ENCODE results near the gene COL5A3.

Gene COL5A3

DNA sequence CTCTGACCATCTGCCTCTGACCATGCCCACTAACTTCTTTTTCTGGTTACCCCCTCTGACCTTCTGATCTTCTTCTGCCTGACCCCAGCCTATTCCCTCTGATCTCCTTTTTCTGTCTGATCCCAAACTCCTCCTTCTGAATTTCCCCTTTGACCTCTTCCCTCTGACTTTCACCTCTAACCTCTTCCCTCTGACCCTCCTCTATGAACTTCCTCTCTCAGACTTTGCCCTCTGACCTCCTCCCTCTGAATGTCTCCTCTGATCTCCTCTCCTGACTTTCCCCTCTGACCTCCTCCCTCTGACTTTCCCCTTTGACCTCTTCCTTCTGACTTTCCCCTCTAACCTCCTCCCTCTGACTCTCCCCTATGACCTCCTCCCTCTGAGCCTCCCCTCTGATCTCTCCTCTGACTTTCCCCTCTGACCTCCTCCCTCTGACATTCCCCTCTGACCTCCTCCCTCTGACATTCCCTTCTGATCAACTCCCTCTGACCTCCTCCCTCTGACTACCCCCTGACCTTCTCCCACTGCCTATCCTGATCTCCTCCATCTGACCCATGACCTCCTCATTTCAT is 3.5 kb downstream of the COL5A3 start:
- ATAC-seq: no peak
- no peak for TF ChIP-seq SNAI2 (CRISPR knock-in tag; IDR thresholded peaks at IDR 0.05)
- no peak for TF ChIP-seq ZFP3 (CRISPR knock-in tag; IDR thresholded peaks at IDR 0.05)
- no peak for TF ChIP-seq ZNF70 (CRISPR knock-in tag; IDR thresholded peaks at IDR 0.05)
- TF ChIP-seq TCF4 (CRISPR knock-in tag; IDR thresholded peaks at IDR 0.05; ENCODE audit: borderline replicate concordance): no peak
- no peak for TF ChIP-seq BACH2 (CRISPR knock-in tag; IDR thresholded peaks at IDR 0.05; ENCODE audit: borderline replicate concordance)
- no peak for TF ChIP-seq CSRNP3 (CRISPR knock-in tag; IDR thresholded peaks at IDR 0.05)
- TF ChIP-seq OSR1 (CRISPR knock-in tag; IDR thresholded peaks at IDR 0.05): no peak
- no peak for TF ChIP-seq POU6F1 (CRISPR knock-in tag; IDR thresholded peaks at IDR 0.05; ENCODE audit: borderline replicate concordance, low read depth)
- TF ChIP-seq ZC3H10 (CRISPR knock-in tag; IDR thresholded peaks at IDR 0.05): no peak
- no peak for TF ChIP-seq ESRRG (CRISPR knock-in tag; IDR thresholded peaks at IDR 0.05)

- TF ChIP-seq SNAI2 (CRISPR knock-in tag; IDR thresholded peaks at IDR 0.05): no peak
- no peak for TF ChIP-seq ARNTL (CRISPR knock-in tag; IDR thresholded peaks at IDR 0.05; ENCODE audit: borderline replicate concordance, low read depth)
- no peak for TF ChIP-seq BACH2 (CRISPR knock-in tag; IDR thresholded peaks at IDR 0.05; ENCODE audit: borderline replicate concordance)
- no peak for TF ChIP-seq RARB (CRISPR knock-in tag; IDR thresholded peaks at IDR 0.05)
- TF ChIP-seq GLIS3 (CRISPR knock-in tag; IDR thresholded peaks at IDR 0.05): no peak
- TF ChIP-seq ZFP3 (CRISPR knock-in tag; IDR thresholded peaks at IDR 0.05): no peak
- TF ChIP-seq TCF4 (CRISPR knock-in tag; IDR thresholded peaks at IDR 0.05; ENCODE audit: borderline replicate concordance): no peak
- no peak for TF ChIP-seq CSRNP3 (CRISPR knock-in tag; IDR thresholded peaks at IDR 0.05)
- TF ChIP-seq, protein P1, sequence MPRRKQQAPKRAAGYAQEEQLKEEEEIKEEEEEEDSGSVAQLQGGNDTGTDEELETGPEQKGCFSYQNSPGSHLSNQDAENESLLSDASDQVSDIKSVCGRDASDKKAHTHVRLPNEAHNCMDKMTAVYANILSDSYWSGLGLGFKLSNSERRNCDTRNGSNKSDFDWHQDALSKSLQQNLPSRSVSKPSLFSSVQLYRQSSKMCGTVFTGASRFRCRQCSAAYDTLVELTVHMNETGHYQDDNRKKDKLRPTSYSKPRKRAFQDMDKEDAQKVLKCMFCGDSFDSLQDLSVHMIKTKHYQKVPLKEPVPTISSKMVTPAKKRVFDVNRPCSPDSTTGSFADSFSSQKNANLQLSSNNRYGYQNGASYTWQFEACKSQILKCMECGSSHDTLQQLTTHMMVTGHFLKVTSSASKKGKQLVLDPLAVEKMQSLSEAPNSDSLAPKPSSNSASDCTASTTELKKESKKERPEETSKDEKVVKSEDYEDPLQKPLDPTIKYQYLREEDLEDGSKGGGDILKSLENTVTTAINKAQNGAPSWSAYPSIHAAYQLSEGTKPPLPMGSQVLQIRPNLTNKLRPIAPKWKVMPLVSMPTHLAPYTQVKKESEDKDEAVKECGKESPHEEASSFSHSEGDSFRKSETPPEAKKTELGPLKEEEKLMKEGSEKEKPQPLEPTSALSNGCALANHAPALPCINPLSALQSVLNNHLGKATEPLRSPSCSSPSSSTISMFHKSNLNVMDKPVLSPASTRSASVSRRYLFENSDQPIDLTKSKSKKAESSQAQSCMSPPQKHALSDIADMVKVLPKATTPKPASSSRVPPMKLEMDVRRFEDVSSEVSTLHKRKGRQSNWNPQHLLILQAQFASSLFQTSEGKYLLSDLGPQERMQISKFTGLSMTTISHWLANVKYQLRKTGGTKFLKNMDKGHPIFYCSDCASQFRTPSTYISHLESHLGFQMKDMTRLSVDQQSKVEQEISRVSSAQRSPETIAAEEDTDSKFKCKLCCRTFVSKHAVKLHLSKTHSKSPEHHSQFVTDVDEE (CRISPR knock-in tag; IDR thresholded peaks at IDR 0.05): no peak
- no peak for TF ChIP-seq OSR1 (CRISPR knock-in tag; IDR thresholded peaks at IDR 0.05)
- no peak for TF ChIP-seq ESRRG (CRISPR knock-in tag; IDR thresholded peaks at IDR 0.05)
- ATAC-seq: no peak
Observed at GRCh38 chr19:10006335-10006708, 4.0 kb downstream of the COL5A3 start.

DNA sequence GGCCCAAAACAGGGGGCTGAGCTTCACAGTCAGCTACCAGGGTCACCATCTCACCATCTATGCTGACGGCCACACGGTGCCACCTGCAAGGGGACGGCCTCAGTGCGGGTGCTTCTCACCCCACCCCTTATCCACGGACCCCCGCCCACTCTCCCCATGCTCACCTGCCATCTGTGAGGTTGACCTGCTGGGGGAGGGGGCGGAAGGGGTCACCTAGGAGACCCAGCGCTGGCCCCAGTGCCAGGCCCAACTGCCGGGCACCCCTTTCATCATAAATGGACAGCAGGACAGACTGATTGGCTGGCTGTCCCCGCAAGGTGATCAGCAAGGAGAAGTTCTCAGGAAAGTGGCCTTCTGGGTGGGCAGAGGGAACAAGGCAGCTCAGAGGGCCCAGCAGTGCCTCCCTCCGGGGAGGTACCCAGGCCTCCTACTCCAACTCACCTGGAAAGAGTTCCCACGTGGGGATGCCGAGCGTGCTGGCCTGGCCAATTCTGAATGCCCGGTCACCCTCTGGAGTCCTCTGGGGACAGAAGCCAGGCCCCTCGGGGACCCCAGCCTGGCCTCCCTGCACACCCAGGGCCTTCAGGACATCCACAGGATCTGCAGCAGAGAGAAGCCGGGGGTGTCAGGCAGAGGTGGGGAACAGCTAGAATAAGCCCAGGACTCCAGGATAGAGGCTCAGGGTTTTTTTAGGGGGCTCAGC is 4.5 kb downstream of the COL5A3 start:
- ATAC-seq: no peak
- TF ChIP-seq RARB (CRISPR knock-in tag; IDR thresholded peaks at IDR 0.05) (no peak), TOX (CRISPR knock-in tag; IDR thresholded peaks at IDR 0.05; ENCODE audit: borderline replicate concordance) (no peak), CSDC2 (CRISPR knock-in tag; IDR thresholded peaks at IDR 0.05) (no peak), ZNF70 (CRISPR knock-in tag; IDR thresholded peaks at IDR 0.05) (no peak), ZFP3 (CRISPR knock-in tag; IDR thresholded peaks at IDR 0.05) (no peak), BACH2 (CRISPR knock-in tag; IDR thresholded peaks at IDR 0.05; ENCODE audit: borderline replicate concordance) (no peak), GLIS3 (CRISPR knock-in tag; IDR thresholded peaks at IDR 0.05) (no peak), ZNF8 (CRISPR knock-in tag; IDR thresholded peaks at IDR 0.05) (no peak), ESRRG (CRISPR knock-in tag; IDR thresholded peaks at IDR 0.05) (no peak), ZFP30 (CRISPR knock-in tag; IDR thresholded peaks at IDR 0.05) (no peak), SNAI2 (CRISPR knock-in tag; IDR thresholded peaks at IDR 0.05) (no peak), OSR1 (CRISPR knock-in tag; IDR thresholded peaks at IDR 0.05) (no peak)
- TF ChIP-seq, protein P2, sequence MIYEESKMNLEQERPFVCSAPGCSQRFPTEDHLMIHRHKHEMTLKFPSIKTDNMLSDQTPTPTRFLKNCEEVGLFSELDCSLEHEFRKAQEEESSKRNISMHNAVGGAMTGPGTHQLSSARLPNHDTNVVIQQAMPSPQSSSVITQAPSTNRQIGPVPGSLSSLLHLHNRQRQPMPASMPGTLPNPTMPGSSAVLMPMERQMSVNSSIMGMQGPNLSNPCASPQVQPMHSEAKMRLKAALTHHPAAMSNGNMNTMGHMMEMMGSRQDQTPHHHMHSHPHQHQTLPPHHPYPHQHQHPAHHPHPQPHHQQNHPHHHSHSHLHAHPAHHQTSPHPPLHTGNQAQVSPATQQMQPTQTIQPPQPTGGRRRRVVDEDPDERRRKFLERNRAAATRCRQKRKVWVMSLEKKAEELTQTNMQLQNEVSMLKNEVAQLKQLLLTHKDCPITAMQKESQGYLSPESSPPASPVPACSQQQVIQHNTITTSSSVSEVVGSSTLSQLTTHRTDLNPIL (CRISPR knock-in tag; IDR thresholded peaks at IDR 0.05; ENCODE audit: low read depth): no peak

Data from SK-N-SH treated with all-trans-retinoic acid at 6 μM for 48 hours (cell line).